GF-D8 (cell line): ENCODE results near the gene COG7.

Source experiments
- DNase-seq: peaks from one replicate; lab custom pipeline; 2025; lab: John Stamatoyannopoulos, UW

The COG7 gene

DNA sequence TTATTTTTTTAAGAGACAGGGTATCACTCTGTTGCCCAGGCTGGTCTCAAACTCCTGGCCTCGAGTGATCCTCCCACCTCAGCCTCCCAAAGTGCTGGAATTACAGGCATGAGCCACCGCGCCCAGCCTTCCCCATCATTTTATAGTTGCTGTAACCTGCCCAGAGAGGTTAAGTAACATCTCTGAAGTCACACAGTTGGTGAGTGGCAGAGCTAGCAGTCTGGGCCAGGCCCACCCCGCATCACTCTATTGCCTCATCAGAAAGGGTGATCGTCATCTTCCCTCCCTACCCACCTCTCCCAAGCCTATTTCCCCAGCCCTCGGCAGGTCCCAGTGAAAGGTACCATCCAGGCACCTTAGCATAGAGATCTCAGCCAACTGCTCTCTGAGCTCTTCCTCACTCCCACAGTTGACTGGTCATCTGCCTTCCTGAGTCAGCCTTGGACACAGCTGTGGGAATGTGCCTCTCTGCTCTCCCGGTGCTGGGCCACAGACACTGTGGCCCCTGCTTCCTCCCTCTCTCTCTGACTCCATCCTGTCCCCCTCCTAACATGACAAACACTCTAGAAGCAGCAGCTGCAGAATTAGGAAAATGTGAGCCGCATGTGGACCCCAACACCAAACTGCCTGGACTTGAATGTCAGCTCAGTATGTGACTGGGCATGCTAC lies 93.8 kb downstream of the COG7 start:
- DNase-seq = no peak

DNA sequence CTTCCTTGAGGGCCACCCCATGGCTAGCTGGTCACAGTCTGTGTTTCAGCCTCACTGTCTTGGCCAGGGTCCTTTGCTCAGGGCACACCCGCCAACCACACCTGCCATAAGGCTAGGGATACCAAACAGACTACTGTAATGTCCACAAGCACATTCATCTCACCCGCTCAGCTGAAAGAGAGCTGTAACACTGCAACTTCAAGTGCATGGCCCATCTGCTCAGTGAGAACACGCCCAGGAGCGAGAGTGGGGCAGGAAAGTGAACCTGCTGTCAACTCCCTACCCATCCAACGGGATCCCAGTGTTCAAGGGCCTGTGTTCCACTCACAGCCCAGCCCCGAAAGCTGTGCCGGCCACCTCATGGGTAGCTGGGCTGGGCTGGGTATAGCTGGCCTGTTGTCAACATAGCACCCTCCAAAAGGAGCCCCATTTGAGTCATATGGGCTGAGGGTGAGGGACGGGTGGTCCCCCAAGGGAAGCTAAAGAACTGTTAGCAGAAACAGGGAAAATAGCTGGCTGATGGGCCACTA lies 95.2 kb downstream of the COG7 start:
- DNase-seq = no peak

DNA sequence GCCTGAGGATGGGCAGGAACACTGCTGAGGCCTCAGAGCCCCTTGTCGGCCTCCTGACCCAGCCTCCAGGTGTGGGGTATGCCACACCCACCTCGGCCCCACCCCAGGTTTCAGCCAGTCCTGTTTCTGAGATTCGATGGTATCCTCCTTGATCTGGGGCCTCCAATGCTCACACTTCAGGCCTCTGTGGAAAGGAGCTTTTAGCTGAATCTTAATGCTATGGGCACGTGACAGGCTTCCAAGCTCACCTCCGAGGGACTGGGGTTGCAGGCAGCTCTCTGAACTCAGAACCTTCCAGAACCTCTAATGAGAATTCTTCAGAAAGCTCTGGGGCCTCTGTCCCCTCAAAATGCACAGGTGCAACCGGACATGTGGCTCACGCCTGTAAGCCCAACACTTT lies 96.0 kb downstream of the COG7 start:
- no peak for DNase-seq

DNA sequence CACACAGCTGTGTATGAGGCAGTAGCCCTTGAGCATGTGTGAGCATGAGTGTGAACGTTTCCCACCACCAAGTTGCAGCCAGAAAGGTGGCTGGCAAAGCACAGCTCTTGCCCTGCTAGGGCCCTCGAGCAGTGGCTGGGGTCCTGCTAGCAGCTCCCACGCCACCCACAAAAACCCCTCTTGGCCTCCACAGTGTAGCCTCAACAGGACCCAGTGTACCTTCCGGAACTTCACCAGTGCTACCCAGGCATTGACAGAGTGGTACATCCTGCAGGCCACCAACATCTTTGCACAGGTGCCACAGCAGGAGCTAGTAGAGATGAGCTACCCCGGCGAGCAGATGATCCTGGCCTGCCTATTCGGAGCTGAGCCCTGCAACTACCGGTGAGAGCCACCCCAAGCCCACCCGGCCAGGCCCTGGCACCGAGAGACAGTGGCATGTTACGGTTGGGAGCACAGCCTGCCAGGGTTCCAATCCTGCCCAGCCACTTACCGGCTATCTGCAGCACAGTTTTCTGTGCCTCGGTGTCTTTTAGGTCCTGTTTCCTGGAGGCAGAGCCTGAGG lies 97.8 kb downstream of the COG7 start:
- DNase-seq = no peak

DNA sequence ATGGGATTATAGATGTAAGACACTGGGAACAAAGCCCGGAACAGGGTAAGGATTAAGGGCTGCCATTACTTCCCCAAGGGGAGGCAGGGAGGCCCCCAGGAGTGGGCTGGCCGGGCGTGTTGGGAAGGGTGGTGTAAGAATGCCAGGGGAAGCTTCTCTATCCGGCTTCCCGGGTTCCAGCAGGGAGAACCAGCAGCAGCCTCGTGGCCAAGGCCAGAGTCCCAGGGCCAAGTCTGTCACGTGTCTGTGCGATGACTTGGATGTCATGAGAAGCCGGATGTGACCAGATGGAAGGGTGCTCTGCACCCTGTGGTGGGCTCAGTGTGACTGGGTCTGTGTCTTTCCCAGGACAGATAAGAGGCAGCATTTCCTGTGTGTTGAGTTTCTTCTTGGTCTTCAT lies 98.7 kb downstream of the COG7 start:
- DNase-seq = no peak

DNA sequence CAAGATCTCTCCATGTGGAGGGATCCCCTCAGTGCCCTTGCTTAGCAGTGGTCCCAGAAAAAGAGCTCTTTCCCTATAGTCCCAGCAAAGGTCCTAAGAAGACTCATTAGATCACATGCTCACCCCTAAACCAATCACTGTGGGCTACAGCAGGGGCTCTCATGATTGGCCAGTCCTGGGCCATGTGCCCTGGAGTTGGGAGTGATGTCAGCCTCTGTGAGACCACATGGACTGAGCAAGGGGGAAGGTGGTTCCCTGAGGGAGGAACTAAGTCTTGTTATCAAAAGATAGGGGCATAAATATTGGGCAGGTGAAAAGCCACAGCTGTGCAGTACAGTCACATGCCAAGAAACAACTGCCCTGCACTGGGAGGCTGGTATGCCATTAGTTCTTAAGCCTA lies 99.5 kb downstream of the COG7 start:
- no peak for DNase-seq

DNA sequence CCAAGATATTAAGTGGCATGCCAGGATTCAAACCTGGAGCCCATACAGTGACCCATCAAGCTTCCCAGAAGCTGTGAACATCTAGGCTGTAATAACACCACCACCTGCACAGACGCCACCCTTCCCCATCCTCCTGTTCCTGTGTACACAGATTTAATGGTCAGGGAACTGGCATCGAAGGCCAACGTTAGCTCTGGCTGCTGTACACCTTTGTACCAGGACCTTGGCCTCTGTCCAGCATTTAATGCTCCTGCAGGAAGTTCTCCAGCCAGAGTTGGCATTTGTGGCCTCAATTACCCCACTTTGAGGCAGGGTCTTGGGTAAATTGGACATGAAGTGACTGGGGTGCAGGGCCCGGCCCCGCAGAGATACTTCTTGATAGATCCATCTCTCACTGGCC lies 101.6 kb downstream of the COG7 start:
- DNase-seq = no peak

DNA sequence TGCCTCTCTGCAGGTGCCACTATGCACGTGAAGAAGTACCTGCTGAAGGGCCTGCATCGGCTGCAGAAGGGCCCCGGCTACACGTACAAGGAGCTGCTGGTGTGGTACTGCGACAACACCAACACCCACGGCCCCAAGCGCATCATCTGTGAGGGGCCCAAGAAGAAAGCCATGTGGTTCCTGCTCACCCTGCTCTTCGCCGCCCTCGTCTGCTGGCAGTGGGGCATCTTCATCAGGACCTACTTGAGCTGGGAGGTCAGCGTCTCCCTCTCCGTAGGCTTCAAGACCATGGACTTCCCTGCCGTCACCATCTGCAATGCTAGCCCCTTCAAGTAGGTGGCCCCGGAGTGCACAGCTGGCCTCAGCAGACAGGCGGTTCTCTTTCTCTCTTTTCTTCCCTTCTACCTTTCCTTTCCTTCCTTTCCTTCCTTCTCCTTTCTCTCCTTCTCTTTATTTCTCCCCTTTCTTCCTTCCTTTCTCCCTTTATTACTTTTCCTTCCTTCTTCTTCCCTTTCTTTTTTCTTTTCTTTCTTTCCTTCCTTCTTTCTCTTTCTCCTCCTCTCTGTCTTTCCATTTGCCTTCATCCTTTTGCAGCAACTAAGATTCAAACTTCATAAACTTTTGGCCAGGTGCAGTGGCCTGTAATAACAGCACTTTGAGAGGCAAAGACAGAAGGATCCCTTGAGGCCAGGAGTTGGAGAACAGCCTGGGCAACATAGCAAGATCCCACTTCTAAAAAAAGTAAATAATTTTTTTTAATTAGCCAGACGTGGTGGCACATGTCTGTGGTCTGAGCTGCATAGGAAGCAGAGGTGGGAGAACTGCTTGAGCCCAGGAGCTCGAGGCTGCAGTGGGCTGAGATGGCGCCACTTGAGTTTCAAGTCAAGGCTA lies 104.2 kb downstream of the COG7 start:
- no peak for DNase-seq

DNA sequence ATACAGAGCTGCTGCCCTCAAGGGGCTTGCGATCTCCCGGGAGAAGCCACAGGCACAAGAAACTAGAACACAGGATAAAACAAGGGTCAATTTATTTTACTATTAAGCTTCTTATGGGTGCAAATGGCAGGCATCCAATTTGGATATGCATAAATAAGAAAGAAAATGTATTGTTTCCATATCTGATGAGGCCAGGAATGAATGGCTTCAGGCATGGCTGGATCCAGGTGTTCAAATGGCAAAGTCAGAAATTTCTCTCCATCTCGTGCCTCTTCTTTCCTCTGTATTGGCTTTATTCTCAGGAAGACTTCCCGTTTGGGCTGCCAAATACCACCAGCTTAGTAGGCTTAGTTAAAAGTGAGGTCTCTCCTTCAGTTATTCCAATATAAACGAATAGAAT lies 107.8 kb downstream of the COG7 start:
- DNase-seq = no peak

DNA sequence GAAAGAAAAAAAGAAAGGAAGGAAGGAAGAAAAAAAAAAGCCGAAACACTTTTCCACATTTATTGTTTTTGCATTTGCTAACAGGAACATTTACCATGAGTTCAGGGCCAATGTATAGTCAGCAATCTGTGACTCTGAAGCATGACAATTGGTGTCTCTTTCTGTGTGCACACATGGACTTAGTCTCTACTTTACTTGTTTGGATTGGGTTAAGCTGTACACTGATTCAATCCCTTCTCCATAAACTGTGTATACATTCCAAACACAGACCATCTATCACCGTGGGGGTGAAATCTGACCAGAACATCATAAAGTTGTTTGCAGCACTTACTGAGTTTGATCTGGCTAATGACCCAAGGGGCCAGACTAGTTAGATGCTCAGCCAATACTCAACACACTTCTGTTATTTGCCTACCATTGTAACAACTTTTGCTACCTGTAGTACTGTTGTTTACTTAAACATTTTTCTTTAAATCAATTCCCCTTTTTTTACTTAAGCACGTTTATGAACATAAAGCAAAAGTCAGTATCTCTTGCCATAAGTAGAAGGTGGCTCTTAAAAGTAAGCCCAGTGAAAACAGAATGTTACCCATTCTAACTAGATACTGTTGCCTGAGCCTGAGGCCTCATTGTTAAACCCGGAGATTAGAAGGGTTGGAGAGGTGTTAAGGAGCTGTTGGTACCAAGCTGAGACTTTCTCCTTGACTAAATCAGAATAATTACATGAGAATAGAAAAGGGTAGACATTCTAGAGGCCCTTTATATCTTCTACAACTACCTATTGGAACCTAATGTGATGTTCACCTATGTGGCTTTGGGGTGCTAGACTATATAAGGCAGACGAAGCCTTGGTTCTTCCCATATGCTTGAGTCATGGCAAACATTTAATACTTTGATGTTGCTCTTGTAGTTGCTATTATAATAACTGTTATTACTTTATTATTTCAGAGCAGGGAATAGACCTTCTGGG lies 109.1 kb downstream of the COG7 start:
- no peak for DNase-seq

DNA sequence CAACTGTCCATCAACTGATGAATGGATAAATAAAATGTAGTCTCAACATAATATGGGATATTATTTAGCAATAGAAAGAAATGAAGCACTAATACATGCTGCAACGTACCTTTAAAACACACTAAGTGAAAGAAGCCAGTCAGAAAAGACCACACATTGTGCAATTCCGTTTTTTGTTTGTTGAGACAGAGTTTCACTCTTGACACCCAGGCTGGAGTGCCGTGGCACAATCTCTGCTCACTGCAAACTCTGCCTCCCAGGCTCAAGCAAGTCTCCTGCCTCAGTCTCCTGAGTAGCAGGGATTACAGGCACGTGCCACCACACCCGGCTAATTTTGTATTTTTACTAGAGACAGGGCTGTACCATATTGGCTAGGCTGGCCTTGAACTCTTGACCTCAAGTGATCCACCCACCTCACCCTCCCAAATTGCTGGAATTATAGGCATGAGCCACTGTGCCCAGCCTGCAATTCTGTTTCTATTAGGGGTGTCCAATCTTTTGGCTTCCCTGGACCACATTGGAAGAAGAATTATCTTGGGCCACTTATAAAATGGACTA lies 110.8 kb downstream of the COG7 start:
- DNase-seq = no peak

DNA sequence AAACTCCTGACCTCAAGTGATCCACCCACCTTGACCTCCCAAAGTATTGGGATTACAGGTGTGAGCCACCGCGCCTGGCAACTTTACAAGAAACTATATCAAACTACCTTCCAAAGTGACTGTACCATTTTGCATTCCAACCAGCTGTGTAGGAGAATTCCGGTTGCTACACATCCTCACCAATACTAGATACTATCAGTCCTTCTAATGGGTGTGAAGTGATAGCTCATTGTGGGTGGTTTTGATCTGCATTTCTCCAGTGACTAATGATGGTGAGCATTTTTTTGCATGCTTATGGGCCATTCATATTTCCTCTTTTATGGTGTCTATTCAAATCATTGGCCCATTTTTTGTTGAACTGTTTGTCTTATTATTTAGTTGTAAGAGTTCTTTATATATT lies 113.2 kb downstream of the COG7 start:
- DNase-seq = no peak
